ENCODE measurements around the gene ALDH1A2.
"Not testable (repeated sequence)": the region's sequence is repeated elsewhere in the genome, so short reads cannot be mapped to it uniquely, and the experiment has no call there.

The ALDH1A2 gene

GRCh38 chr15:58065445-58066041, at the start of gene ALDH1A2:
ALDH1A2 (minus strand) TSS chr15:58065711; CDS start chr15:58065650, 61 bp downstream.
- in situ Hi-C loops (cut with MboI; ENCODE audit: low pct_unique_long_range_greater_than_20kb, low sequenced_read_pairs, unreplicated experiment): no loop called here
- TF ChIP-seq CTCF (IDR thresholded peaks at IDR 0.05; ENCODE audit: extremely low read depth, insufficient read depth, missing control alignments): no peak
- no peak for DNase-seq (ENCODE audit: low spot score)

- DNase-seq (ENCODE audit: low spot score): no peak
- in situ Hi-C loops (cut with MboI; ENCODE audit: low pct_unique_long_range_greater_than_20kb, low sequenced_read_pairs, unreplicated experiment): no loop called here
- TF ChIP-seq CTCF (IDR thresholded peaks at IDR 0.05; ENCODE audit: extremely low read depth, insufficient read depth, missing control alignments): no peak
Observed at GRCh38 chr15:58114812-58115211, 49.3 kb upstream of the ALDH1A2 start.

GRCh38 chr15:58114388-58114787, 48.9 kb upstream of the ALDH1A2 start:
- no peak for TF ChIP-seq CTCF (IDR thresholded peaks at IDR 0.05; ENCODE audit: extremely low read depth, insufficient read depth, missing control alignments)
- DNase-seq (ENCODE audit: low spot score): no peak
- in situ Hi-C loops (cut with MboI; ENCODE audit: low pct_unique_long_range_greater_than_20kb, low sequenced_read_pairs, unreplicated experiment): no loop called here

- DNase-seq (ENCODE audit: low spot score); in situ Hi-C loops (cut with MboI; ENCODE audit: low pct_unique_long_range_greater_than_20kb, low sequenced_read_pairs, unreplicated experiment): not testable (repeated sequence)
Observed at GRCh38 chr15:58113358-58113757, 47.8 kb upstream of the ALDH1A2 start.

GRCh38 chr15:58111718-58112104, 46.2 kb upstream of the ALDH1A2 start:
- no peak for TF ChIP-seq CTCF (IDR thresholded peaks at IDR 0.05; ENCODE audit: extremely low read depth, insufficient read depth, missing control alignments)
- in situ Hi-C loops (cut with MboI; ENCODE audit: low pct_unique_long_range_greater_than_20kb, low sequenced_read_pairs, unreplicated experiment): no loop called here
- no peak for DNase-seq (ENCODE audit: low spot score)

- TF ChIP-seq CTCF (IDR thresholded peaks at IDR 0.05; ENCODE audit: extremely low read depth, insufficient read depth, missing control alignments): no peak
- in situ Hi-C loops (cut with MboI; ENCODE audit: low pct_unique_long_range_greater_than_20kb, low sequenced_read_pairs, unreplicated experiment): no loop called here
- no peak for DNase-seq (ENCODE audit: low spot score)
Observed at GRCh38 chr15:58110999-58111717, 45.6 kb upstream of the ALDH1A2 start.

- TF ChIP-seq CTCF (IDR thresholded peaks at IDR 0.05; ENCODE audit: extremely low read depth, insufficient read depth, missing control alignments): no peak
- no peak for DNase-seq (ENCODE audit: low spot score)
- in situ Hi-C loops (cut with MboI; ENCODE audit: low pct_unique_long_range_greater_than_20kb, low sequenced_read_pairs, unreplicated experiment): no loop called here
Observed at GRCh38 chr15:58109419-58109818, 43.9 kb upstream of the ALDH1A2 start.
